Astrocyte of the hippocampus (primary cell): Measurements from ENCODE around the gene SH3PXD2A.
"Not testable (repeated sequence)": the region's sequence is repeated elsewhere in the genome, so short reads cannot be mapped to it uniquely, and the experiment has no call there.

Experiments
- DNase-seq: peaks from one replicate; pipeline ENCODE4 v3.0.0; 2011; ENCODE audit warnings: low read depth, low spot score

SH3PXD2A gene

GRCh38 chr10:103792547-103792946, 62.8 kb downstream of the SH3PXD2A start:
- DNase-seq = no peak

GRCh38 chr10:103791858-103792257, 63.5 kb downstream of the SH3PXD2A start:
- DNase-seq = no peak

- no peak for DNase-seq
Observed at GRCh38 chr10:103791291-103791690, 64.1 kb downstream of the SH3PXD2A start.

GRCh38 chr10:103790580-103790979, 64.8 kb downstream of the SH3PXD2A start:
- DNase-seq = no peak

DNA sequence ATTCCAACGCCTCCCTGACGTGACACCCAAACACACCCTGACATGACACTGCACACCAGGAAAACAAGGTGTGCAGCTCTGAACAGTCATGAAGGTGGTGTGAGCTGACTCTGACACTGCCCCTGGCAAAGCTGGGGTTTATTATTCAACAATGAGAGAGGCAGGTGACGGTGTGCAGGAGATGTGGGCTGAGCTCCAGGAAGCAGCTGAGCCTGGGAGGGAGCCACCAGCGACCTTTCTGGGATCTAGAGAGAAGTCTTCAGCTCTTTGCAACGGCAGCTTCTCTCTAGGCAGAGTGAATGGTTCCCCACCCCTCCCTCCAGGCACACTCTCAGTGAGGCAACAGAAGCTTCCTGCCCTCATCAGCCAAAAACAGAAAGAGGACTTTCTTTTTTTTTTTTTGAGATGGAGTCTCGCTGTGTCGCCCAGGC, 65.6 kb downstream of the SH3PXD2A start:
- no peak for DNase-seq

- DNase-seq = no peak
Observed at GRCh38 chr10:103789161-103789560, 66.2 kb downstream of the SH3PXD2A start.

GRCh38 chr10:103787331-103787730, 68.0 kb downstream of the SH3PXD2A start:
- DNase-seq = no peak

DNA sequence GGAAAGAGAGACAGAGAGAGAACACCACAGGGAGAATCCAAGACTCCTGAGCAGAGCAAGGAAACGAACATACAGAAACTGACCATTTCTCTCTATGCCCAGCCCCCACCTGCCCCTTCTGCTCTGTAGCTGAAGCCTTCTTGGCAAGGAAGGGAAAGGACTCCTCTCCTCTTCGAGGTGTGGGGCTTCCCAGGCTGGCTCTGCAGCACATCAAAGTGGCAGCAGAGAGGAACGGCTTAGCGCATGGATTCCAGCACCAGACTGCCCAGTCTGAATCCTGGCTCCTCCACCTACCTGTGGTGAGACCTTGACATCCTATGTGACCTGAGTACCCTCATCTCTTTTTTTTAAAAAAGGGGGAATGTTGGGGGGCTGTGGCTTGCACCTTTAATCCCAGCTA, 69.4 kb downstream of the SH3PXD2A start:
- DNase-seq = no peak

GRCh38 chr10:103784723-103785418, 70.5 kb downstream of the SH3PXD2A start:
- no peak for DNase-seq

GRCh38 chr10:103784089-103784488, 71.3 kb downstream of the SH3PXD2A start:
- no peak for DNase-seq

GRCh38 chr10:103783681-103784080, 71.7 kb downstream of the SH3PXD2A start:
- DNase-seq = peak; percentile 62

DNA sequence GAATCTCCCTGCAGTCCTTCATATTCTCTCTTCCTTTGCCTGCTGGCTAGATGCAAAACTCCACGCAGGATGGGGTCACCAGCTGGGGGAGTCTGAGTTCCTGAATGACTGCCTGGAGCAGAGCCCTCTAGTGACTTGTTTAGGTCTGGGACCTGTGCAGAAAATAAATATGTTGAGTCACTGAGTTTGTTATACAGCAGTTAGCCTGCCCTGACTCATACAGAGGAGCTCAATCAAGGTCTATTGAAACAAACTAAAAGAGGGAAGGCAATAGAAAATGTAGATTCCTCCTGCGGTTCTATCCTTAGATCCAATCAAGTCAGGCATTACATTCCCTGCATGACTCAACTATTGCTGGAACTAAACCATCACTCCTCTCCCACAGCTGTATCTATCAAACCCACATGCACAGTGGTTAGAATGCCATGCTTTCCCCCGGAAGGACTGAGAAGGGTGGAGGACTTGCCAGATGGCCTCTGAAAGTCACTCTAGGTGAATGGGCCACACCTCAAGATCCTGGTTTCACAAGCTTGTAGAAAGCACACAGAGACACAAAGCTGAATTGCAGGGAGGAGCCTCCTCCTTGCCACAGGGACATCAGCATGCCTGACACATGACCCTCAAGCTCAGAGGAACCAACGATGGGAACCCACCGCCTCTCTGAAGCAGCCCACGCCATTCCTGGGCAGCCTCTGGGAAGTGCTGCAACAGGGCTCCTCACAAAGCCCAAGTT, 73.9 kb downstream of the SH3PXD2A start:
- peak; percentile 92 for DNase-seq

- DNase-seq = no peak
Observed at GRCh38 chr10:103780242-103781149, 74.9 kb downstream of the SH3PXD2A start.

GRCh38 chr10:103778358-103779139, 76.8 kb downstream of the SH3PXD2A start:
- DNase-seq = no peak

DNA sequence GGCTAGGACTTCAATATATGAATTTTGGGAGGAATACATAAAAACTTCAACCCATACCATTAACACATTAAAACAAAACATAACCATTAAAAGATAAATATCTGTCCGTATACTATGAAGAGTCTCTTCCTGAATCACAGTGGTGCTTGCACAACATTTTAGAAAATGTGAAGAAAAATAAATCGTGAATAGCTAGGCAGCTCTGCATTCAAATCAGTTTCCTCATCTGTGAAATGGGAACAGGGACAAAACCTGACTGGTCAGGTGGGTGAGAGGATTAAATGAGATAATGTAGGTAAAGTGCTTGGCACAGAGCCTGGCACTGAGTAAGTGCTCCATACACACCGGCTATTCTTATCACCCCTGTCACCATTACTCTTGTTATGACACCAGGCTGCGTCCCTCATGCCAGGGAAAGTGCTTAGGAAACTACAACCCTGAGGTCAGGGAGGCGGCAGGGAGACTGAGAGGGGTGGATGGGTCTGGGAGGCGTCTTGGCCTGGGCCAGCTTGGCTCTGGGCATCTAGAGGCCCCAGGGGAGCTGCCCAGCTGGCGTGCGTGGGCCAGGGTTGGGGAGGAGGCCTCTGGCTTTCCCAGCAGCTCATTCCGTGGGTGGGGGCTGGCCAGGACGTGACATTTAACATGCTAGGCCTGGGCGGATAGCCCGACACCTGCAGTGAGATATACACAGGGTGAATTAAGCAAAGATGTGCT, 78.3 kb downstream of the SH3PXD2A start:
- peak; percentile 16 for DNase-seq

GRCh38 chr10:103775776-103776175, 79.6 kb downstream of the SH3PXD2A start:
- no peak for DNase-seq

- not testable (repeated sequence) for DNase-seq
Observed at GRCh38 chr10:103772846-103773245, 82.5 kb downstream of the SH3PXD2A start.

GRCh38 chr10:103772096-103772845, 83.1 kb downstream of the SH3PXD2A start:
- peak; percentile 89 for DNase-seq

GRCh38 chr10:103770139-103770538, 85.2 kb downstream of the SH3PXD2A start:
- no peak for DNase-seq

GRCh38 chr10:103769176-103769575, 86.2 kb downstream of the SH3PXD2A start:
- no peak for DNase-seq
